GM12801 (cell line): ENCODE measurements around the gene ADAM10.

Experiments used
- TF ChIP-seq, protein P1 (sequence below): IDR thresholded peaks from one replicate; pipeline ENCODE4 v1.5.1; 2011; ENCODE audit warnings: control low read depth; ENCODE audit not compliant: insufficient read length; ENCODE audit errors: extremely low read depth

The ADAM10 gene

GRCh38 chr15:58572521-58572920 lies 177.0 kb downstream of the ADAM10 start:
- TF ChIP-seq, protein P1, sequence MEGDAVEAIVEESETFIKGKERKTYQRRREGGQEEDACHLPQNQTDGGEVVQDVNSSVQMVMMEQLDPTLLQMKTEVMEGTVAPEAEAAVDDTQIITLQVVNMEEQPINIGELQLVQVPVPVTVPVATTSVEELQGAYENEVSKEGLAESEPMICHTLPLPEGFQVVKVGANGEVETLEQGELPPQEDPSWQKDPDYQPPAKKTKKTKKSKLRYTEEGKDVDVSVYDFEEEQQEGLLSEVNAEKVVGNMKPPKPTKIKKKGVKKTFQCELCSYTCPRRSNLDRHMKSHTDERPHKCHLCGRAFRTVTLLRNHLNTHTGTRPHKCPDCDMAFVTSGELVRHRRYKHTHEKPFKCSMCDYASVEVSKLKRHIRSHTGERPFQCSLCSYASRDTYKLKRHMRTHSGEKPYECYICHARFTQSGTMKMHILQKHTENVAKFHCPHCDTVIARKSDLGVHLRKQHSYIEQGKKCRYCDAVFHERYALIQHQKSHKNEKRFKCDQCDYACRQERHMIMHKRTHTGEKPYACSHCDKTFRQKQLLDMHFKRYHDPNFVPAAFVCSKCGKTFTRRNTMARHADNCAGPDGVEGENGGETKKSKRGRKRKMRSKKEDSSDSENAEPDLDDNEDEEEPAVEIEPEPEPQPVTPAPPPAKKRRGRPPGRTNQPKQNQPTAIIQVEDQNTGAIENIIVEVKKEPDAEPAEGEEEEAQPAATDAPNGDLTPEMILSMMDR = no peak

DNA sequence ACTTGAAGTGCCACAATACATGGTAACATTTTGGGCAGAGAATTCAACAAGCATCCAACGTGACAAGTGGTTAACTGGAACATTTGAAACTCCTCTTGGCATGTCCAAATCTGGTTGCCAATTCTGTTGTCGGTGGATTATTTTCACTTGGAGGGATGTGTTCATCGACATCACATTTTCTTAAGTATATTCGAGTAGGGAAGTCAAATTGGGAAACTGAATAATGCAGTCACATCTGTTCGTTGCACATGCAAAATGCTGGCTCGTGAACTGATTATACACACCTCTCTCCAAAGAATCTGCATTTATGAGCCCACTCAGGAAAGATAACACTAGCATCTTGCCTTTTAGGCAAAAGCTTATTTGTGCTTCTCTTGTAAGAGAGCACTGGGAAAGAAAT lies 178.0 kb downstream of the ADAM10 start:
- TF ChIP-seq, protein P1 = no peak

- TF ChIP-seq, protein P1 = no peak
Observed at GRCh38 chr15:58569455-58569854, 180.1 kb downstream of the ADAM10 start.

DNA sequence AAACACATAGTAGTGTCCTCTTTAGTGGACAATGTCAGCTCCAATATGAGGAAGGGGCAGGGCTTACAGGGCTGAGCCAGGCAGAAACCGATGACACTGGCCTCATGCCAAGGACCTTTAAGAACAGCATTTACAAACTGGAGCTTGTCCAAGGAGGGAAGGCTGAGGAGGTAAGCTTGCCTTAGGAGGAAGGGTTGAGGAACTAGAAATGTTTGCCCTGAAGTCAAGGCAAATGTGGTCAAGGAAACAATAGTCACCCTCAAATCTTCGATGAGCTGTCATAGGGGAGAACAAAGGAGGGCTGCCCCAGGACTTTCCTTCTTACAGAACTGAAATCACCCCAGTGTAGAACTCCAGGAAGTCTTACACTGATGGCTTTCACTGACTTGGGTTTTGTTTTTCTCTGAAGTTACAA lies 181.3 kb downstream of the ADAM10 start:
- TF ChIP-seq, protein P1 = no peak

DNA sequence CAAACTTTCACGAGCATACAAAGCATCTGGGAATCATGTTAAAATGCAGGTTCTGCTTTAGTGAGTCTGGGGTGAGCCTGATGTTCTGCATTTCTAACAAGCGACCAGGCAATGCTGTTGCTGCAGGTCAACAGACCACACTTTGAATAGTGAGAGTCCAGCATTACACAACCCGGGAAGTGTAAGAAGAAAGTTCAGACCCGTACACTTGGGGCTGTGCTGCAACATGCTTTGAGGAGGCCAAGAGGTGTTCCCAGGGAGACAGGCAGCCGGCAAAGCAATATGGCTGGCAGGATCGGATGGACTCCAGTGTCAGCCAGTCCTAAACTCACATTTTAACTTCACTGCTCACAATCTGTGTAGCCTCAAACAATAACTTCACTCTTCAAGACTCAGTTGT lies 183.5 kb downstream of the ADAM10 start:
- TF ChIP-seq, protein P1 = no peak

DNA sequence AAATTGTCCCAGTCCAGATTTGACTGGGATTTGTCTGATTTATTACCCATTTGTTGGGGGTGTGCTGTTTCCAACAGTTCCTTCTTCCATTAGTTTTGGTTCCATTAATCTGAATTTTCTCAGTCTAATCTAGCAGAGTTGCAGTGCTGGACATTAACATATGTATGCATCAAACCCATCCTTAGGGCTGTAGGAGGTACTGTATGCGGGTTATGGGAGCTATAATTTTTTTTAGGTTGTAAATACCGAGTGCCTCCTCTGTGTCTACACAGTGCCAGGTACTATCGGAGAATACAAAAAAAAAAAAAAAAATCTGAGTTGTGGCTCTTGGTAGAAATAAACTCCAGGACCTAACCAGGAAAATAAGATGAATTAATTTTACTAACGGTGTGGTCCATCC lies 183.9 kb downstream of the ADAM10 start:
- TF ChIP-seq, protein P1 = no peak

DNA sequence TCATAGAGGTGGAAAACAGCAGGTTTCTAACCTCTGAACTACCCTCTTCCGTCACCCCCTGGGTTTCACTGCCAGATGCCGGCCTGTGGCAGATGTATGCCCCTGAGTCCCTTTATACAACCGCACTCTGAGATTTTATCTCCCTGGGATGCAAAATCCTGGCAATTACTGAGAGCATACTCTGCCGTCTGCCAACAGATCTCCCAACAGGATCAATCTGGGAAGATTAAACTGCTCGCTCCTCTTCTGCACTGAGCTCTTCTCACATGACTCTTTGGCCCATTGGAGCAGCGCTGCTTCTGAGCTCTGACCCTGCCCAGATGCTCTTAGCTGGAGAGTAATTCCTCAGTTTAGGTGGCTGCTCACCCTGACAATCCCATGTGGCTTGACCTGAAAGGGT lies 184.5 kb downstream of the ADAM10 start:
- TF ChIP-seq, protein P1 = no peak

GRCh38 chr15:58562135-58562534 lies 187.4 kb downstream of the ADAM10 start:
- TF ChIP-seq, protein P1 = no peak
